H1 (cell line): ENCODE measurements around the gene TP73.

Experiments used
- EGR1 ChIP-seq: IDR thresholded peaks from 2 replicates; pipeline ENCODE4 v1.6.1; 2011; ENCODE audit warnings: low read depth, low read length, borderline replicate concordance
- POLR2A ChIP-seq, 2 experiments: IDR thresholded peaks; 1 replicate in 1 of 2; 2 replicates in 1 of 2; pipeline ENCODE4 v1.6.1; 2011; ENCODE audit warnings: low read depth in 2 of 2, low read length in 2 of 2, mild to moderate bottlenecking in 2 of 2; ENCODE audit errors: control extremely low read depth in 1 of 2
- POLR2AphosphoS5 ChIP-seq: IDR thresholded peaks from 2 replicates; pipeline ENCODE4 v1.6.1; 2011; ENCODE audit warnings: low read depth, low read length
- SIN3A ChIP-seq, 2 experiments: IDR thresholded peaks in 1 of 2; conservative IDR thresholded peaks in 1 of 2; 2 replicates each; pipeline ENCODE4 v1.6.1; 2011 to 2012; ENCODE audit warnings: low read length in 2 of 2, improper control_type of control experiment in 1 of 2, low read depth in 1 of 2, mild to moderate bottlenecking in 1 of 2
- ZNF274 ChIP-seq: IDR thresholded peaks from 2 replicates; pipeline ENCODE4 v1.7.0; 2012; ENCODE audit warnings: low read length, borderline replicate concordance; ENCODE audit errors: extremely low read depth
- TF ChIP-seq, protein P1 (sequence below), 3 experiments: IDR thresholded peaks; 1 replicate in 2 of 3; 2 replicates in 1 of 3; pipeline versions ENCODE4 v1.5.1 to v1.6.1; 2011; ENCODE audit warnings: low read length in 3 of 3, mild to moderate bottlenecking in 3 of 3, inconsistent platforms in 2 of 3, low read depth in 1 of 3, moderate library complexity in 1 of 3; ENCODE audit not compliant: insufficient read depth in 1 of 3; ENCODE audit errors: control extremely low read depth in 1 of 3

DNA sequence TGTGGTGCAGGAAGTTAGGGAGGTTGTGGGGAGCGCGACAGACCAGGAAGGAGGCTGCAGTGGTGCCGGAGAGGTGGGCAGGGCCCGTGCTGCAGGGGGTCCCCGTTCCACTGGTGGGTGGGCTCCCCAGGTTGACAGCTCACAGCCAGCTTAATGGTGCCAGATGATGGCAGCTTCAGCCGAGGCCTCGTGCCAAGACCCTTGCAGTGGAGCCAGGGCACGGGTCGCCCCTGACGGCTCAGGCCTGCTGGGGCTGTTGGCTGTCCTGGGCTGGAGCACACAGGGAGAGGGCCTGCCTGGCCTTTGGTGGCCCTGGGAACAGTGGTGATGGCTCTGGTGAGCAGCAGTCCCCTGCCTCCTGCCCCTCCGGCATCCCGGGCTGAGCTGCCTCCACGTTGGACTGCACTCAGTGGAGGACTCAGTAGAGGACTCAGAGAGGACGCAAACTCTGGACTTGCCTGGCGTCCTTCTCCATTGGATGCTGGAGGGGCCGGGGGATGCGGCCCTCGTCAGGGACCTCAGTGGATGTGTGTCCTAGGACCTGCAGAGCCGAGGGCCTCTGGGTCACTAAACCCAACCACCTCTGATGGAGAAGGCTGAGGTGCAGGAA, 53.1 kb downstream of the TP73 start:
- TF ChIP-seq, protein P1, sequence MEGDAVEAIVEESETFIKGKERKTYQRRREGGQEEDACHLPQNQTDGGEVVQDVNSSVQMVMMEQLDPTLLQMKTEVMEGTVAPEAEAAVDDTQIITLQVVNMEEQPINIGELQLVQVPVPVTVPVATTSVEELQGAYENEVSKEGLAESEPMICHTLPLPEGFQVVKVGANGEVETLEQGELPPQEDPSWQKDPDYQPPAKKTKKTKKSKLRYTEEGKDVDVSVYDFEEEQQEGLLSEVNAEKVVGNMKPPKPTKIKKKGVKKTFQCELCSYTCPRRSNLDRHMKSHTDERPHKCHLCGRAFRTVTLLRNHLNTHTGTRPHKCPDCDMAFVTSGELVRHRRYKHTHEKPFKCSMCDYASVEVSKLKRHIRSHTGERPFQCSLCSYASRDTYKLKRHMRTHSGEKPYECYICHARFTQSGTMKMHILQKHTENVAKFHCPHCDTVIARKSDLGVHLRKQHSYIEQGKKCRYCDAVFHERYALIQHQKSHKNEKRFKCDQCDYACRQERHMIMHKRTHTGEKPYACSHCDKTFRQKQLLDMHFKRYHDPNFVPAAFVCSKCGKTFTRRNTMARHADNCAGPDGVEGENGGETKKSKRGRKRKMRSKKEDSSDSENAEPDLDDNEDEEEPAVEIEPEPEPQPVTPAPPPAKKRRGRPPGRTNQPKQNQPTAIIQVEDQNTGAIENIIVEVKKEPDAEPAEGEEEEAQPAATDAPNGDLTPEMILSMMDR (IDR thresholded peaks at IDR 0.05; ENCODE audit: control extremely low read depth in 1 of 3, insufficient read depth in 1 of 3, low read depth in 1 of 3, low read length in 3 of 3) = no peak
- no peak for TF ChIP-seq POLR2AphosphoS5
- TF ChIP-seq ZNF274 = no peak
- no peak for TF ChIP-seq EGR1
- TF ChIP-seq SIN3A (conservative IDR thresholded peaks at IDR 0.05 in 1 of 2, IDR thresholded peaks at IDR 0.05 in 1 of 2; ENCODE audit: low read depth in 1 of 2, low read length in 2 of 2) = no peak
- TF ChIP-seq POLR2A (IDR thresholded peaks at IDR 0.05; ENCODE audit: control extremely low read depth in 1 of 2, low read depth in 2 of 2, low read length in 2 of 2) = no peak
